Suppressor macrophage (primary cell): ENCODE measurements around the gene SESN2.
"Not testable (repeated sequence)": the region's sequence is repeated elsewhere in the genome, so short reads cannot be mapped to it uniquely, and the experiment has no call there.

Experiments
- DNase-seq, 4 experiments: peaks; one replicate each; pipeline ENCODE4 v3.0.0-alpha.2; 2020 to 2022

Gene SESN2

GRCh38 chr1:28290851-28291250 lies 31.5 kb downstream of the SESN2 start:
- DNase-seq: no peak

- no peak for DNase-seq
Measured at GRCh38 chr1:28291711-28292110, 32.4 kb downstream of the SESN2 start.

GRCh38 chr1:28295936-28296335 lies 36.6 kb downstream of the SESN2 start:
- no peak for DNase-seq

- DNase-seq: no peak
Measured at GRCh38 chr1:28296401-28297261, 37.3 kb downstream of the SESN2 start.

GRCh38 chr1:28297826-28298225 lies 38.5 kb downstream of the SESN2 start:
- peak in 3 of 4 experiments; percentile 15 to 24 (median 17) for DNase-seq

GRCh38 chr1:28298438-28298837 lies 39.1 kb downstream of the SESN2 start:
- no peak for DNase-seq

GRCh38 chr1:28301368-28302174 lies 42.3 kb downstream of the SESN2 start:
- no peak for DNase-seq

- no peak for DNase-seq
Measured at GRCh38 chr1:28302247-28302646, 42.9 kb downstream of the SESN2 start.

GRCh38 chr1:28306301-28306949 lies 47.1 kb downstream of the SESN2 start:
- peak in 1 of 4 experiments; percentile 35 for DNase-seq

GRCh38 chr1:28308750-28309149 lies 49.4 kb downstream of the SESN2 start:
- DNase-seq: no peak

- DNase-seq: no peak
Measured at GRCh38 chr1:28309702-28310101, 50.4 kb downstream of the SESN2 start.

- DNase-seq: peak; percentile 74 to 85 (median 78)
Measured at GRCh38 chr1:28313702-28314546, 54.6 kb downstream of the SESN2 start.

GRCh38 chr1:28314547-28314941 lies 55.2 kb downstream of the SESN2 start:
- peak; percentile 51 to 73 (median 66) for DNase-seq

GRCh38 chr1:28317014-28317413 lies 57.7 kb downstream of the SESN2 start:
- DNase-seq: no peak

- DNase-seq: no peak
Measured at GRCh38 chr1:28322194-28322593, 62.9 kb downstream of the SESN2 start.

- peak in 1 of 4 experiments; percentile 14 for DNase-seq
Measured at GRCh38 chr1:28323720-28324119, 64.4 kb downstream of the SESN2 start.

- peak; percentile 37 to 59 (median 50) for DNase-seq
Measured at GRCh38 chr1:28326515-28326914, 67.2 kb downstream of the SESN2 start.

GRCh38 chr1:28326984-28327383 lies 67.7 kb downstream of the SESN2 start:
- peak; percentile 53 to 86 (median 61) for DNase-seq

GRCh38 chr1:28327431-28327830 lies 68.1 kb downstream of the SESN2 start:
- not testable (repeated sequence) for DNase-seq

GRCh38 chr1:28328228-28328648 lies 68.9 kb downstream of the SESN2 start:
- DNase-seq: no peak

- DNase-seq: peak; percentile 53 to 61 (median 57)
Measured at GRCh38 chr1:28329395-28330153, 70.3 kb downstream of the SESN2 start.
